ENCODE results near the gene CKAP2L.

DNA sequence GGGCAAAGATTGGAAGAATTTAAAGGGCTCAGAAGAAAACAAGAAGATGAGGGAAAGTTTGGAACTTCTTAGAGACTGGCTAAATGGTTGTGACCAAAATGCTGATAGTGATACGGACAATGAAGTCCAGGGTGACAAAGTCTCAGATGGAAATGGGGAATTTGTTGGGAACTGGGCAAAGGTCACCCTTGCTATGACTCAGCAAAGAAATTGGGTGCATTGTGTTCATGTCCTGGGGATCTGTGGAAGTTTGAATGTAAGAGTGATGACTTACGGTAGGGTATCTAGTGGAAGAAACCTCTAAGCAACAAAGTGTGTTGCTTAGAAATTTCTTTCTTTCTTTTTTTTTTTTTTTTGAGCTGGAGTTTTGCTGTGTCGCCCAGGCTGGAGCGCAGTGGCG, 25.9 kb upstream of the CKAP2L start:
- no peak for TF ChIP-seq TAF1 (IDR thresholded peaks at IDR 0.05; ENCODE audit: low read depth, low read length)
- no peak for TF ChIP-seq POLR2A (IDR thresholded peaks at IDR 0.05; ENCODE audit: low read depth, low read length)
- no peak for TF ChIP-seq POLR2AphosphoS5 (IDR thresholded peaks at IDR 0.05; ENCODE audit: low read depth, low read length)
